Choroid plexus epithelial cell (primary cell): Measurements from ENCODE around the gene PAFAH1B2.

Experiments used
- DNase-seq: peaks from one replicate; pipeline ENCODE4 v3.0.0-alpha.2; 2010; ENCODE audit warnings: low read depth
- H3K4me3 ChIP-seq: 2 replicates; pipeline ENCODE4 v1.5.1; 2011; ENCODE audit warnings: low read depth, mild to moderate bottlenecking, control low read depth, low read length, moderate library complexity
- CTCF ChIP-seq: conservative IDR thresholded peaks from 2 replicates; pipeline ENCODE4 v1.5.1; 2011; ENCODE audit warnings: low read depth, mild to moderate bottlenecking, control low read depth, inconsistent platforms, low read length, moderate library complexity

The PAFAH1B2 gene

GRCh38 chr11:117143871-117144476, at the start of gene PAFAH1B2:
Gene PAFAH1B2, plus strand, starts transcription at chr11:117144287. Its CDS starts 8,161 bp downstream, at chr11:117152448.
- peak within 1 kb of the TSS; percentile 86 for H3K4me3 ChIP-seq
- peak; percentile 90 for DNase-seq
- TF ChIP-seq CTCF, result no peak

GRCh38 chr11:117094776-117095175, 49.3 kb upstream of the PAFAH1B2 start:
- H3K4me3 ChIP-seq, result no peak overlapping the region
- no peak for TF ChIP-seq CTCF
- peak; percentile 39 for DNase-seq

- peak; percentile 61 for DNase-seq
- no peak for TF ChIP-seq CTCF
- H3K4me3 ChIP-seq, result no peak overlapping the region
Measured at GRCh38 chr11:117095284-117096161, 48.6 kb upstream of the PAFAH1B2 start.

- peak overlapping the region; percentile 81 for H3K4me3 ChIP-seq
- DNase-seq, result peak; percentile 19
- no peak for TF ChIP-seq CTCF
Measured at GRCh38 chr11:117096201-117096991, 47.7 kb upstream of the PAFAH1B2 start.

GRCh38 chr11:117097014-117097388, 47.1 kb upstream of the PAFAH1B2 start:
- no peak for DNase-seq
- TF ChIP-seq CTCF, result no peak
- H3K4me3 ChIP-seq, result peak overlapping the region; percentile 81

- TF ChIP-seq CTCF, result no peak
- peak; percentile 16 for DNase-seq
- peak overlapping the region; percentile 81 for H3K4me3 ChIP-seq
Measured at GRCh38 chr11:117097389-117098268, 46.5 kb upstream of the PAFAH1B2 start.
